HepG2 (cell line): Measurements from ENCODE around the gene ACAP3. TPM values are rescaled to one million over a fixed set of nuclear protein-coding genes. Genes with fewer than 3 reads are reported as not detected.

Experiments
- ATAC-seq: fragments of 200-7000 bp; cut with Tn5 transposase; 3 replicates; pipeline ENCODE4 v1.9.1; 2020; ENCODE audit warnings: mild to moderate bottlenecking, moderate library complexity
- BruUV-seq: library from RNA; stranded (reverse); fragments of 400-500 nt; replicated peaks from 2 replicates; lab custom pipeline; 2021; lab: Mats Ljungman, UMichigan
- CTCF ChIA-PET: fragments of 300-600 bp; formaldehyde crosslinking; extraction: SDS; loops from one replicate; lab custom pipeline; 2021; ENCODE audit warnings: low total read pairs, inconsistent platforms, low intra/inter-chr PET ratio; lab: Yijun Ruan, JAX
- POLR2A ChIA-PET: fragments of 350-600 bp; sonication (Branson Sonifier 250); formaldehyde crosslinking; loops from one replicate; lab custom pipeline; 2020; ENCODE audit warnings: antibody characterized with exemption, inconsistent platforms; lab: Yijun Ruan, JAX
- DNase-seq: peaks from one replicate; pipeline ENCODE4 v3.0.0-alpha.2; 2015; ENCODE audit warnings: low spot score
- FAIRE-seq: peaks from 3 replicates; lab custom pipeline; 2011; peaks lifted over from hg19 to GRCh38; lab: Jason Lieb, UNC
- H2AFZ ChIP-seq: one replicate; pipeline ENCODE4 v1.6.1; 2011; ENCODE audit warnings: low read length, inconsistent platforms
- H3K27ac ChIP-seq: fragments of 300-600 bp; 3 replicates; pipeline ENCODE4 v1.8.0; 2011; ENCODE audit warnings: mixed run types, mild to moderate bottlenecking, mixed read lengths, low read length, inconsistent platforms; ENCODE audit not compliant: insufficient read depth; ENCODE audit errors: extremely low read length
- H3K27me3 ChIP-seq, 2 experiments: fragments of 200-600 bp in 1 of 2; 2 replicates in 1 of 2; 3 replicates in 1 of 2; pipeline versions ENCODE4 v1.6.0 to v1.8.0; 2011; ENCODE audit warnings: low read length in 2 of 2, mild to moderate bottlenecking in 2 of 2, moderate library complexity in 2 of 2, inconsistent platforms in 1 of 2; ENCODE audit not compliant: insufficient read depth in 2 of 2, control insufficient read depth in 1 of 2
- H3K36me3 ChIP-seq, 2 experiments: fragments of 200-600 bp in 1 of 2; replicated peaks in 1 of 2; 2 replicates in 1 of 2; 3 replicates in 1 of 2; pipeline versions ENCODE4 v1.5.1 to v1.8.0; 2011; ENCODE audit warnings: low read length in 2 of 2, inconsistent platforms in 1 of 2; ENCODE audit not compliant: insufficient read depth in 2 of 2, control insufficient read depth in 1 of 2
- H3K4me1 ChIP-seq: 2 replicates; pipeline ENCODE4 v1.5.1; 2012; ENCODE audit warnings: low read length, inconsistent platforms; ENCODE audit not compliant: insufficient read depth
- H3K4me2 ChIP-seq: 2 replicates; pipeline ENCODE4 v1.6.0; 2011; ENCODE audit warnings: low read depth, low read length, inconsistent platforms
- H3K4me3 ChIP-seq, 3 experiments: fragments of 200-600 bp in 1 of 3; sonication (generic), shearing (Covaris generic) in 1 of 3; replicated peaks in 1 of 3; 2 replicates each; pipeline ENCODE4 v1.5.1; 2011 to 2016; ENCODE audit warnings: low read length in 3 of 3, inconsistent platforms in 2 of 3, low read depth in 2 of 3, mild to moderate bottlenecking in 2 of 3, control low read depth in 1 of 3, mixed read lengths in 1 of 3; ENCODE audit not compliant: insufficient read depth in 1 of 3
- H3K79me2 ChIP-seq: one replicate; pipeline ENCODE4 v1.6.1; 2011; ENCODE audit warnings: low read length, inconsistent platforms; ENCODE audit not compliant: insufficient read depth
- H3K9ac ChIP-seq: 2 replicates; pipeline ENCODE4 v1.6.0; 2011; ENCODE audit warnings: mild to moderate bottlenecking, low read depth, low read length, inconsistent platforms; ENCODE audit not compliant: insufficient read depth
- H3K9me3 ChIP-seq: 2 replicates; pipeline ENCODE4 v1.5.1; 2012; ENCODE audit warnings: mild to moderate bottlenecking, low read length
- H4K20me1 ChIP-seq: 2 replicates; pipeline ENCODE4 v1.6.0; 2011; ENCODE audit warnings: inconsistent platforms, mild to moderate bottlenecking, low read length, moderate library complexity; ENCODE audit not compliant: insufficient read depth
- AGO2 ChIP-seq: fragments of 200-400 bp; formaldehyde crosslinking; optimal IDR thresholded peaks from 2 replicates; pipeline ENCODE3; 2017; ENCODE audit warnings: mild to moderate bottlenecking, low read depth, low read length, moderate library complexity
- CERS6 ChIP-seq: sonication (generic); formaldehyde crosslinking; IDR thresholded peaks from 2 replicates; pipeline ENCODE4 v1.5.0; 2020; ENCODE audit warnings: missing genetic modification reagents
- NR0B2 ChIP-seq: sonication (generic); formaldehyde crosslinking; IDR thresholded peaks from 2 replicates; pipeline ENCODE4 v1.4.0; 2020; ENCODE audit warnings: mild to moderate bottlenecking, missing genetic modification reagents
- NR3C1 ChIP-seq: sonication (generic); formaldehyde crosslinking; IDR thresholded peaks from 2 replicates; pipeline ENCODE4 v1.4.0; 2020; ENCODE audit warnings: missing genetic modification reagents
- WGBS: methylation state at CpG from one replicate; pipeline ENCODE4 v1.1.6; 2017; ENCODE audit warnings: low lambda C conversion rate; 5-methylcytosine and 5-hydroxymethylcytosine counted together
- in situ Hi-C: cut with HindIII; loops from 2 replicates; pipeline ENCODE4 v1.10.0; 2017; ENCODE audit warnings: low pct_unique_long_range_greater_than_20kb; ENCODE audit not compliant: extremely low pct_ligation_motif_present
- intact Hi-C: fragments of 100-400 bp; cut with micrococcal nuclease; formaldehyde crosslinking; loops from one replicate; pipeline ENCODE4 v1.10.0; 2022; ENCODE audit not compliant: unreplicated experiment
- polyA plus RNA-seq, 8 experiments: library from polyadenylated mRNA; depleted of rRNA in 3 of 8; stranded (reverse) in 7 of 8; unstranded in 1 of 8; fragments of >200 nt; fragmentation: Illumina TruSeq in 4 of 8; extraction: Trizol in 4 of 8; gene quantifications; 2 replicates each; pipeline versions ENCODE4 v1.2.1 to v1.2.3, GENCODE V29; 2011 to 2016; ENCODE audit warnings: low read depth in 4 of 8, missing spikeins in 1 of 8, mixed read lengths in 1 of 8; ENCODE audit not compliant: insufficient read depth in 1 of 8
- total RNA-seq, 5 experiments: library from RNA; depleted of rRNA; stranded (reverse); fragments of >200 nt; fragmentation: Illumina TruSeq; extraction: Trizol; gene quantifications; 2 replicates each; pipeline ENCODE4 v1.2.3, GENCODE V29; 2016; ENCODE audit warnings: low read depth in 1 of 5

Gene ACAP3
- total and polyA plus RNA-seq, 2 of the 13 experiments (the other 11 are each of a cell fraction or from before 2014, with no cell fraction given): 29.4 to 50.8 TPM

- intact Hi-C loops: no loop called here
- H4K20me1 ChIP-seq: no peaks in the 10 kb centered on the region
- no peak overlapping the region for H3K4me3 ChIP-seq
- H3K4me2 ChIP-seq: no peak overlapping the region
- no peak overlapping the region for H3K27ac ChIP-seq
- no TSS peak for BruUV-seq
- H3K9me3 ChIP-seq: no peaks in the 10 kb centered on the region
- no peak overlapping the region for H3K9ac ChIP-seq
- H3K4me1 ChIP-seq: peaks cover 9% of the 10 kb centered on the region; the same call in 1 of the 2 replicates
- no peaks in the 10 kb centered on the region; a peak in 1 of 5 replicates for H3K27me3 ChIP-seq
- POLR2A ChIA-PET: no interaction called here
- no peak for FAIRE-seq
- in situ Hi-C loops: no loop called here
- no peak for ATAC-seq
- no CpG with 5 or more reads among the region's 31 CpGs for WGBS
- H3K36me3 ChIP-seq: no peaks in the 10 kb centered on the region; a peak in 1 of 5 replicates
- no peak for DNase-seq
- no peaks in the 10 kb centered on the region for H3K79me2 ChIP-seq
- CTCF ChIA-PET: no interaction called here
- H2AFZ ChIP-seq: no peak overlapping the region
- TF ChIP-seq AGO2 (peak; percentile 27), CERS6 (no peak)
These were observed 9.8 kb downstream of the ACAP3 start for GRCh38 chr1:1297802-1298424.

- peaks cover 9% of the 10 kb centered on the region; the same call in 1 of the 2 replicates for H3K4me1 ChIP-seq
- H3K36me3 ChIP-seq: no peaks in the 10 kb centered on the region; a peak in 1 of 5 replicates
- H3K4me3 ChIP-seq: no peak overlapping the region
- H3K9ac ChIP-seq: no peak overlapping the region
- H3K4me2 ChIP-seq: no peak overlapping the region
- no peak overlapping the region for H3K27ac ChIP-seq
- H3K27me3 ChIP-seq: no peaks in the 10 kb centered on the region; a peak in 1 of 5 replicates
- intact Hi-C loops: no loop called here
- in situ Hi-C loops: no loop called here
- no peaks in the 10 kb centered on the region for H4K20me1 ChIP-seq
- no peaks in the 10 kb centered on the region for H3K9me3 ChIP-seq
- CTCF ChIA-PET: no interaction called here
- DNase-seq: no peak
- TF ChIP-seq NR0B2 (no peak), NR3C1 (CRISPR knock-in tag) (no peak)
- TF ChIP-seq, all 625 proteins: peak for 0
- no peak for ATAC-seq
- no peak for FAIRE-seq
- 94% methylated on average over 35 of the region's 62 CpGs for WGBS
- POLR2A ChIA-PET: no interaction called here
- Histone ChIP-seq H2AFZ (no peak overlapping the region), H3K79me2 (no peaks in the 10 kb centered on the region)
- no TSS peak for BruUV-seq
These were observed 11.4 kb downstream of the ACAP3 start for GRCh38 chr1:1296070-1297061.
